Kidney capillary endothelial cell (primary cell): ENCODE results near the gene STAB1.

Source experiments
- DNase-seq: peaks from one replicate; pipeline ENCODE4 v3.0.0-alpha.2; 2018; ENCODE audit warnings: low spot score

The STAB1 gene

GRCh38 chr3:52563984-52564383 is 68.8 kb downstream of the STAB1 start:
- no peak for DNase-seq

GRCh38 chr3:52568069-52568468 is 72.9 kb downstream of the STAB1 start:
- no peak for DNase-seq

GRCh38 chr3:52570076-52570475 is 74.9 kb downstream of the STAB1 start:
- DNase-seq: no peak

GRCh38 chr3:52572221-52572620 is 77.1 kb downstream of the STAB1 start:
- no peak for DNase-seq
